Choroid plexus epithelial cell (primary cell): Measurements from ENCODE around the gene MMD2.
"Not testable (repeated sequence)": the region's sequence is repeated elsewhere in the genome, so short reads cannot be mapped to it uniquely, and the experiment has no call there.

Experiments
- DNase-seq: peaks from one replicate; pipeline ENCODE4 v3.0.0-alpha.2; 2010; ENCODE audit warnings: low read depth
- H3K4me3 ChIP-seq: 2 replicates; pipeline ENCODE4 v1.5.1; 2011; ENCODE audit warnings: low read depth, mild to moderate bottlenecking, control low read depth, low read length, moderate library complexity
- CTCF ChIP-seq: conservative IDR thresholded peaks from 2 replicates; pipeline ENCODE4 v1.5.1; 2011; ENCODE audit warnings: low read depth, mild to moderate bottlenecking, control low read depth, inconsistent platforms, low read length, moderate library complexity

The MMD2 gene

GRCh38 chr7:4895766-4896165 is 63.2 kb downstream of the MMD2 start:
- DNase-seq: no peak
- no peak overlapping the region for H3K4me3 ChIP-seq
- no peak for TF ChIP-seq CTCF

DNA sequence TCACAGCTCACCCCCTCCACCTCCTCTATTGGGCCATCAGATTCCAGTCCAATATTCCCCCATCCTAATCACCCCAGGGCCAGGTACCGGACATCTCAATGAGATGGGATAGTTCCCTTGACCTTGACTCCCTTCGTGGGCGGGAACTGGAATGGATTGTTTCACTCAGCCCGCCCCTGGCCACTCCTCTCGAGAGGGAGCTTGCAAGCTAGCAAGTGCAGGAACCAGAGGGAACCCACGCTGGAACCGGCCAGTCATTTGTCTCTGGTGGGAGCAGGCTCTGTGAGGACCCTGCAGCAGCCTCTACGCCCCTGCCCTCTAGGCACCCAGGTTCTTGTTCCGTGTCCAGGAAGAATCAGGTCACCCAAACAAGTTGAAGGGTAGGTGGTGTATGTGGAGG is 64.5 kb downstream of the MMD2 start:
- no peak for TF ChIP-seq CTCF
- H3K4me3 ChIP-seq: no peak overlapping the region
- no peak for DNase-seq

DNA sequence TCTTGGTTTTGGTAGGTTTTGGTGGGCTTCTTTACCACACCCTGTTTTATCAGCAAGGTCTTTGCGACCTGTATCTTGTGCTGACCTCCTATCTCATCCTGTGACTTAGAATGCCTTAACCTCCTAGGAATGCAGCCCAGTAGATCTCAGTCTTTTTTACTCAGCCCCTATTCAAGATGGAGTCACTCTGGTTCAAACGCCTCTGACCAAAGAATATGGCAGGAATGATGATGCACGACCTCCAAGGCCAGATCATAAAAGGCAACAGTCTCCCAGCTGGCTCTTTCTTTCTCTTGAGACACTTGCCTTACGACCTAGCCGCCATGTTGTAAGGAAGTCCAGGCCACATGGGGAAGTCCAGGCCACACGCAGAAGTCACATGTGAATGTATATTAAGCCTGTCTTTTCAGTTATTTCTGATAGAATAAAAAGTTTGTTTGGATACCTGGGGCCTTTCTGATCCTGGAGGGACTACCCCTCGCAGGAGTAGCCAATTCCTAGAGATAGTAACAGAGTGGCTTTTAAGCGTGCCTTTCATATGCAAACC is 65.0 kb downstream of the MMD2 start:
- no peak overlapping the region for H3K4me3 ChIP-seq
- DNase-seq: no peak
- no peak for TF ChIP-seq CTCF

DNA sequence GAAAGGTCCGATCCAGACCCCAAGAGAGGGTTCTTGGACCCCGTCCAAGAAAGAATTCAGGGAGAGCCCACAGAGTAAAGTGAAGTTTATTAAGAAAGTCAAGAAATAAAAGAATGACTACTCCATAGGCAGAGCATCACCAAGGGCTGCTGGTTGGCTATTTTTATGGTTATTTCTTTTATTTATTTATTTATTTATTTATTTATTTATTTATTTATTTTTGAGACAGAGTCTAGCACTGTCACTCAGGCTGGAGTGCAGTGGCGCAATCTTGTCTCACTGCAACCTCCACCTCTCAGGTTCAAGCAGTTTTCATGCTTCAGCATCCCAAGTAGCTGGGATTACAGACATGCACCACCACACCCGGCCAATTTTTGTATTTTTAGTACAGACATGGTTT is 65.8 kb downstream of the MMD2 start:
- not testable (repeated sequence) for H3K4me3 ChIP-seq, DNase-seq

DNA sequence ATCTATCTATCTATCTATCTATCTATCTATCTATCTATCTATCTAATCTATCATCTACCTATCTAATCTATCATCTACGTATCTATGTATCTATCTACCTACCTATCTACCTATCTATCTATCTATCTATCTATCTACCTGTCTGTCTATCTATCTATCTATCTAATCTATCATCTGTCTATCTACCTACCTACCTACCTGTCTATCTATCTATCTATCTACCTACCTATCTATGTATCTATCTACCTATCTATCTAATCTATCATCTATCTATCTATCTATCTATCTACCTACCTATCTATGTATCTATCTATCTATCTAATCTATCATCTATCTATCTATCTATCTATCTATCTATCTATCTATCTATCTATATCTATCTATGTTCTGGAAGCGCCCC is 67.5 kb downstream of the MMD2 start:
- H3K4me3 ChIP-seq, DNase-seq: not testable (repeated sequence)

DNA sequence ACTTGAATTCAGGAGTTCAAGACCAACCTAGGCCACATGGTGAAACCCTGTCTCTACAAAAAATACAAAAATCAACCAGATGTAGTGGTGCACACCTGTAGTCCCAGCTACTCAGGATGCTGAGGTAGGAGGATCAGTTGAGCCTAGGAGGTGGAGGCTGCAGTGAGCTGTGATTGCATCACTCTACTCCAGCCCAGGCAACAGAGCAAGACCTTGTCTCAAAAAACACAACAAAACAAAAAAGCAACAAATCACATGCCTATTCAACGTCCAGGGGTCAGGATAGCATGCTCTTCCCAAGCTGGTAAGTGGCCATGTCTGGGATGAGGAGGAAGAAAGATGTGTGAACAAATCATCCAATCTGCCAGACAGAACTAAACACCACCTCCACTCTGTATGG is 69.3 kb downstream of the MMD2 start:
- no peak overlapping the region for H3K4me3 ChIP-seq
- no peak for TF ChIP-seq CTCF
- DNase-seq: no peak

DNA sequence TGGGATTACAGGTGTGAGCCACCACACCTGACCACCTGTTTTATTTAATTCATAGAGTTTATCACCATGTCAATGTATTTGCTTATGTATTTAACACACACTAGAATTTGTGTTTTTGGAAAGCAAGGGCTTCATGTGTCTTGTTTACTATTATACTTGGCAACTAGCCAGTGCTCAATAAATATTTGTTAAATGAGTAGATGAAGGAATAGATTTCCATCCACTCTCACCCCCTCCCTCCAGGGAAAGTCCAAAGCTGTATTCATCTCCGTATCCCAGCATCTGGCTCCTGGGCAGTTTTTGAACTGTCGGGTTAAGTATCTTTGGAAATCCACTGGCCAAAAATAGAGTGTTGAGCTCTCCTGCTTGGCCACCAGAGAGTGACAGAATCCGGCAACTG is 70.8 kb downstream of the MMD2 start:
- no peak for DNase-seq
- no peak for TF ChIP-seq CTCF
- H3K4me3 ChIP-seq: no peak overlapping the region

- no peak overlapping the region for H3K4me3 ChIP-seq
- DNase-seq: no peak
- no peak for TF ChIP-seq CTCF
Measured at GRCh38 chr7:4886671-4887070, 72.3 kb downstream of the MMD2 start.
